GM12878 (cell line): Measurements from ENCODE around the gene CEP76. TPM values are rescaled to one million over a fixed set of nuclear protein-coding genes. Genes with fewer than 3 reads are reported as not detected.

Experiments
- BHLHE40 ChIP-seq, 2 experiments: fragments of 450-650 bp in 1 of 2; IDR thresholded peaks; 2 replicates each; pipeline ENCODE4 v1.6.1; 2011 to 2017; ENCODE audit warnings: low read depth in 2 of 2, borderline replicate concordance in 1 of 2, improper control_type of control experiment in 1 of 2, low read length in 1 of 2, mild to moderate bottlenecking in 1 of 2
- CEBPZ ChIP-seq: fragments of 150-350 bp; IDR thresholded peaks from 2 replicates; pipeline ENCODE4 v1.6.1; 2016; ENCODE audit warnings: low read depth, low read length
- IKZF1 ChIP-seq: fragments of 450-650 bp; conservative IDR thresholded peaks from 2 replicates; pipeline ENCODE4 v1.6.1; 2017; ENCODE audit warnings: antibody characterized with exemption, mild to moderate bottlenecking
- LARP7 ChIP-seq: fragments of 450-650 bp; IDR thresholded peaks from 2 replicates; pipeline ENCODE4 v1.6.1; 2017; ENCODE audit warnings: mild to moderate bottlenecking
- POLR2A ChIP-seq: IDR thresholded peaks from 2 replicates; pipeline ENCODE4 v1.6.1; 2011; ENCODE audit warnings: low read depth, mild to moderate bottlenecking, low read length
- REST ChIP-seq: IDR thresholded peaks from 2 replicates; pipeline ENCODE4 v1.6.1; 2012; ENCODE audit warnings: mild to moderate bottlenecking, low read depth, low read length
- ZBED1 ChIP-seq: IDR thresholded peaks from 2 replicates; pipeline ENCODE4 v1.6.1; 2016; ENCODE audit warnings: borderline replicate concordance
- polyA plus RNA-seq, 11 experiments: library from polyadenylated mRNA; depleted of rRNA in 4 of 11; unstranded in 6 of 11; stranded (reverse) in 5 of 11; fragments of >200 nt; fragmentation: Nextera tagmentation in 4 of 11; fragmentation: Illumina TruSeq in 1 of 11; extraction: Ambion mirVana in 4 of 11; extraction: Trizol in 1 of 11; gene quantifications; 1 replicate in 1 of 11; 2 replicates in 10 of 11; pipeline versions ENCODE4 v1.2.1 to v1.2.3, GENCODE V29; 2011 to 2016; ENCODE audit warnings: inconsistent platforms in 2 of 11, missing spikeins in 2 of 11, low read depth in 1 of 11
- total RNA-seq, 4 experiments: library from RNA; depleted of rRNA in 3 of 4; stranded (reverse); fragments of >200 nt in 3 of 4; fragmentation: Illumina TruSeq in 1 of 4; extraction: Trizol in 1 of 4; gene quantifications; 2 replicates each; pipeline versions ENCODE4 v1.2.1 to v1.2.3, GENCODE V29; 2013 to 2021

Gene CEP76
- total and polyA plus RNA-seq, 10 of the 15 experiments (the other 5 are each of a cell fraction or from before 2014, with no cell fraction given) = 3.9 to 14.9 (median 13.2) TPM

GRCh38 chr18:12657684-12658425 lies 44.7 kb downstream of the CEP76 start, which contains the start of gene SPIRE1 (continued):
- TF ChIP-seq CEBPZ (no peak), POLR2A (peak; percentile 43; the same call in 1 of the 2 replicates), ZBED1 (no peak), IKZF1 (peak; percentile 43; the same call in 1 of the 2 replicates), REST (no peak), LARP7 (0 out of 2 replicates have a peak, but pooled peaks have one; percentile 29), BHLHE40 (IDR thresholded peaks at IDR 0.05; ENCODE audit: borderline replicate concordance in 1 of 2, low read depth in 2 of 2, low read length in 1 of 2) (peak in 1 of 2 experiments; percentile 67; a peak in 2 of 4 replicates)
